Body of pancreas (tissue), 4 donors: ENCODE results near the gene PHAF1.

Experiments used
- CTCF ChIP-seq, 7 experiments: fragments of 450-650 bp in 4 of 7; fragments of 200-600 bp in 3 of 7; sonication (generic) in 3 of 7; IDR thresholded peaks; one replicate each; pipeline ENCODE4 v1.5.1; 2016 to 2019; ENCODE audit warnings: antibody characterized with exemption in 7 of 7
- POLR2A ChIP-seq, 3 donors: fragments of 450-650 bp; IDR thresholded peaks; one replicate each; pipeline ENCODE4 v1.6.1; 2016; ENCODE audit warnings: antibody characterized with exemption in 3 of 3, mild to moderate bottlenecking in 2 of 3

- TF ChIP-seq CTCF (IDR thresholded peaks at IDR 0.05) (no peak), POLR2A (IDR thresholded peaks at IDR 0.05) (no peak)
Measured at GRCh38 chr16:67174706-67175231, 65.0 kb downstream of the PHAF1 start.
